Measurements from ENCODE around the gene DMBX1. TPM values are rescaled to one million over a fixed set of nuclear protein-coding genes. Genes with fewer than 3 reads are reported as not detected.

DMBX1 gene
- total RNA-seq, 1 donor from 2014 or later: not detected

DNA sequence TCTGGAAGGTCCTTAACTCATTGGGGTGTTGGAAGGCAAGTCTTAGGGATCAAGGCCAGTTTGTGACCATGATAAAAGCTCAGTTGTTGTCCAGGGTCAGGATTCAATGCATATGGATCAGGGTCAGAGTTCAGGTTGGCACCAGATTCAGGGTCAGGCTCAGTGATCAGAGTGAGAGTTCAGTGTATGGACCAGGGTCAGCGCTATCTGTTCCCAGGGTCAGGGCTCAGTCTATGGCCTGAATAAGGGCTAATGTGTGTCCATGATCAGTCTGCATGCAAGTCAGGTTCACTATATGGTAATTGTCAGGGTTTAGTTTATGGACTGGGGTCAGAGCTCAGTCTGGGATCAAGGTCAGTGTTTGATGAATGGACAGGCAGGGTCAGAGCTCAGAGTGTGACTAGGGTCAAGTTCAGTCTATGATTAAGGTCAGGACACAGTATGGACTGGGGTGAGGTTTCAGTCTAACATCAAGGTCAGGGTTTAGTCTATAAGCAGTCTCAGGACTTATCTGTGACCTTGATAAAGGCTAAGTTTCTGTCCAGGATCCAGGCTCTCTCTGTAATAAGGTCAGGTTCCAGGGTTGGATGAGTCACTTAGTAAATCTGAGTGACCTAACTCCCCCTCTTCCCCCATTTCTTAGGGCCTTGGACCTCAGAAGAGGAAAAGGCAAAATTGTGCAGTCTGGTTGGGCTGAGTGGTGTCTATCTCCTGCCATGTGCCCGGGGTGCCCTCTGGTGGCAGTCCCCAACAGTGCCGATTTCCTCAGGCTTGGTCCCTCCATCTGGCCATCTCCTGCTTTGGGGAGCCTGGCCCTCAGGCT, 38.0 kb downstream of the DMBX1 start:
- peaks cover 45% of the 10 kb centered on the region for H3K27me3 Mint-ChIP-seq (ENCODE audit: low read depth)
- H3K4me1 Mint-ChIP-seq (ENCODE audit: low read depth): peaks cover 2% of the 10 kb centered on the region
- no peak overlapping the region for H3K27ac Mint-ChIP-seq (ENCODE audit: unreplicated experiment)
- no peaks in the 10 kb centered on the region for H3K36me3 Mint-ChIP-seq (ENCODE audit: low read depth)
- DNase-seq (ENCODE audit: low spot score): no peak
- H3K9me3 Mint-ChIP-seq (ENCODE audit: low read depth): no peaks in the 10 kb centered on the region
- TF ChIP-seq, protein P1, sequence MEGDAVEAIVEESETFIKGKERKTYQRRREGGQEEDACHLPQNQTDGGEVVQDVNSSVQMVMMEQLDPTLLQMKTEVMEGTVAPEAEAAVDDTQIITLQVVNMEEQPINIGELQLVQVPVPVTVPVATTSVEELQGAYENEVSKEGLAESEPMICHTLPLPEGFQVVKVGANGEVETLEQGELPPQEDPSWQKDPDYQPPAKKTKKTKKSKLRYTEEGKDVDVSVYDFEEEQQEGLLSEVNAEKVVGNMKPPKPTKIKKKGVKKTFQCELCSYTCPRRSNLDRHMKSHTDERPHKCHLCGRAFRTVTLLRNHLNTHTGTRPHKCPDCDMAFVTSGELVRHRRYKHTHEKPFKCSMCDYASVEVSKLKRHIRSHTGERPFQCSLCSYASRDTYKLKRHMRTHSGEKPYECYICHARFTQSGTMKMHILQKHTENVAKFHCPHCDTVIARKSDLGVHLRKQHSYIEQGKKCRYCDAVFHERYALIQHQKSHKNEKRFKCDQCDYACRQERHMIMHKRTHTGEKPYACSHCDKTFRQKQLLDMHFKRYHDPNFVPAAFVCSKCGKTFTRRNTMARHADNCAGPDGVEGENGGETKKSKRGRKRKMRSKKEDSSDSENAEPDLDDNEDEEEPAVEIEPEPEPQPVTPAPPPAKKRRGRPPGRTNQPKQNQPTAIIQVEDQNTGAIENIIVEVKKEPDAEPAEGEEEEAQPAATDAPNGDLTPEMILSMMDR (IDR thresholded peaks at IDR 0.05): peak; percentile 90
- no peak overlapping the region for H3K4me3 Mint-ChIP-seq (ENCODE audit: unreplicated experiment)

DNA sequence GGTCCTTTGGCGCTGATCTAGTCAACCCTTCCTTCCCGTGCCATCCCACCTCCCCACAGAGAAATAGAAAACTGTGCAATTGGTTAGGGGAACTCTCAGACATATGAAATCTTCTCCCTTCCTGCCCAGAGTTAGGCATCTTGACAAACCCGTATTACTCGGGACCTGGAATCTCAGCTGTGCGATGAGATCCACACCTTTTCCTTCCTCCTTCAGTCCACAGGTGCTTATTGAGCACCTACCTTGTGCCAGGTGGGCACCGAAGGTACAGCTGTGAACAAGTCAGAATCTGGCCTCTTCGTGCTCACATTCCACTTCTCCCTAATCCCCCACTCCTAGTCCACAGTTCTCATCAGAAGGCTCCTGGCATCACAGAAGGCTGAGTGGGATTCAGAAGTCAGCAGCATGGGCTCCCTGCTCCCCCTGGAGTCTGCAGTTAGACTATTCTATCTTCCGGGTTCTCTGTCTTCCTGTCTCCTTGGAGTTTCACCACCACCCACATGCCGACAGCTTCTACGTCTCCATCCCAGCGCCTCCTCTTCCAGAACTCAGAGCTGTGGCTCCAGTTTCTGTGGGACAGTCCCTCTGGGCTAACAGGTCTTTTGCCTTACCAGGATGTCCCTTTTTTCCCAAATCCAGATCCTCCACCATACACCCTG, 38.8 kb downstream of the DMBX1 start:
- TF ChIP-seq, protein P1 (IDR thresholded peaks at IDR 0.05): peak; percentile 71
- no peak for DNase-seq (ENCODE audit: low spot score)
- Mint-ChIP-seq H3K36me3 (ENCODE audit: low read depth) (no peaks in the 10 kb centered on the region), H3K4me3 (ENCODE audit: unreplicated experiment) (no peak overlapping the region), H3K9me3 (ENCODE audit: low read depth) (no peaks in the 10 kb centered on the region), H3K27me3 (ENCODE audit: low read depth) (peaks cover 45% of the 10 kb centered on the region), H3K27ac (ENCODE audit: unreplicated experiment) (no peak overlapping the region), H3K4me1 (ENCODE audit: low read depth) (no peaks in the 10 kb centered on the region)

DNA sequence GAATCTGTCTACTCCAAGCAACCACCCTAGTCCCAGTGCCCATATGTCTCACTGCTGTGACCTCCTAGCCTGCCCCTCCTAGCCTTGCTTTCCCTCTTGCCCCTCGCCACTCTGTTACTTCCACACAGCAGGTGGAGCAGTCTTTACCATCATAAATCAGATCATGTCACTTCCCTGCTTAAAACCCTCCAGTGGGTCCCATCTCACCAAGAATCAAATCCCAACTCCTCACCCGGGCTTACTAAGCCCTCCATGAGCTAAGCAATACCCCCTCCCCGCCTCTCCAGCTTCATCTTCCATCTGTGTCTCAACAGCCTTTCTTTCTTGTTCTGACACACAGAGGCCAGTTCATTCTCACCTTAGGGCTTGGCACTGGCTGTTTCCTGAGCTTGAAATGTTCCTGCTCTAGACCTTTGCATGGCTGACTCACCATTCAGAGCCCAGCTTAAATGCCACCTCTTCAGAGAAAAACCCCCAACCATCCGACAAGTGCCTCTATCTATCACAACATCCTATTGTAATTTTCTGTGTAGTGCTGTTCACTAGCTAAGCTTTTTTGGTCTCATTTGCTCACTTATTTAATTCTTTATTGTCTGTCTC, 39.5 kb downstream of the DMBX1 start:
- Mint-ChIP-seq H3K4me3 (ENCODE audit: unreplicated experiment) (no peak overlapping the region), H3K27me3 (ENCODE audit: low read depth) (peaks cover 45% of the 10 kb centered on the region), H3K4me1 (ENCODE audit: low read depth) (peaks cover 3% of the 10 kb centered on the region), H3K36me3 (ENCODE audit: low read depth) (no peaks in the 10 kb centered on the region), H3K9me3 (ENCODE audit: low read depth) (no peaks in the 10 kb centered on the region), H3K27ac (ENCODE audit: unreplicated experiment) (no peak overlapping the region)
- DNase-seq (ENCODE audit: low spot score): no peak
- TF ChIP-seq, protein P1 (IDR thresholded peaks at IDR 0.05): no peak

DNA sequence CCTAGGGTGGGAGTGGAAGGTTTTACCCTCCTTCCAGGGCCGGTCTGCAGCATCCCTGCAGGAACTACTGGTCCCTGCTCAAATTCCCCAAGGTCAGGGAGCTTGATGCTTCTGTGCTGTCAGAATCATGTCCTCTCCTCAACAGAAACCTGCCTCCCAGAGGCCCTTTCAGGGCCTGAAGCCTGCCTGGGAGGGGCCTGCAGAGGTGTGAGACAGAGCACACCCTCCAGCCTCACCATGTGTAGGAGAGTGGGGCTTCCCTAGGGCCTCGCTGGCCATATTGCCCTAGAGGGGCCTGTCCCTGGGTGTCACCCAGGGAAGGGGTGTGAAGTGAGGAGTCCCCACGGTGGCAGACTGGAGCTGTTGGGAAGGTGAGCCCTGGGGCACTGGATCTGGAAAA, 40.7 kb downstream of the DMBX1 start:
- Mint-ChIP-seq H3K9me3 (ENCODE audit: low read depth) (no peaks in the 10 kb centered on the region), H3K27ac (ENCODE audit: unreplicated experiment) (no peak overlapping the region), H3K27me3 (ENCODE audit: low read depth) (peaks cover 41% of the 10 kb centered on the region), H3K4me1 (ENCODE audit: low read depth) (peaks cover 3% of the 10 kb centered on the region), H3K4me3 (ENCODE audit: unreplicated experiment) (no peak overlapping the region), H3K36me3 (ENCODE audit: low read depth) (no peaks in the 10 kb centered on the region)
- TF ChIP-seq, protein P1 (IDR thresholded peaks at IDR 0.05): no peak
- no peak for DNase-seq (ENCODE audit: low spot score)

DNA sequence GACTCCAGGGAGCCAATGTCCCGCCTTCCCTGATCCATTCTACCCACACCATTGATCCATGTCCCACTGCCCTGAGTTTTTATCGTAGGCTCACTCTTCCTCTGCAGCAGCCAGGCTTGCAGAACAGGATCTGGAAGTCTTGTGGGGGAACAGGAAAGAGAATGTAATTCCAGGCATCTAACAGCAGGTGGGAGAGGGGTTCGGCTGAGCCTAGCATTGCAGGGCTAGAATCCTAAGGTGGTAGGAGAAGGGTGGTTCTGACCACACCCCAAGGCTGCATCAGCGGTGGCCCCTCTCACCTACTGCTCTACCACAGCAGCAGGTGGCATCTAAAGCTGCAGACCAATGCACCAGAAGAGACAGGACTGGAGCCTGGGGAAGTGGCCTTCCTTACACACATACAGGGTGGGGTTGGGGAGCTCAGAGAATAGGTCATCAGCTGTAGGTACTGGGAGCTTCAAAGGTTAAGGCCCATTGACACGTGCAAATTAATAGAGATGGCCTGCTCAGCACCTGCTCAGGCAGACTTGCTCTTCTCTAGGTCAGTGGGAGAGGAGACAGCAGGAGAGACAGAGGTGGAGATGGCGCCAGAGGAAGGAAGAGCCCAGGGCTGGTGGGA, 41.3 kb downstream of the DMBX1 start:
- DNase-seq (ENCODE audit: low spot score): no peak
- H3K27me3 Mint-ChIP-seq (ENCODE audit: low read depth): peaks cover 41% of the 10 kb centered on the region
- H3K27ac Mint-ChIP-seq (ENCODE audit: unreplicated experiment): no peak overlapping the region
- no peaks in the 10 kb centered on the region for H3K36me3 Mint-ChIP-seq (ENCODE audit: low read depth)
- no peak overlapping the region for H3K4me3 Mint-ChIP-seq (ENCODE audit: unreplicated experiment)
- H3K4me1 Mint-ChIP-seq (ENCODE audit: low read depth): peaks cover 3% of the 10 kb centered on the region
- H3K9me3 Mint-ChIP-seq (ENCODE audit: low read depth): no peaks in the 10 kb centered on the region
- TF ChIP-seq, protein P1 (IDR thresholded peaks at IDR 0.05): peak; percentile 46

All from chondrocyte (in vitro differentiated cells).